H1 (cell line): ENCODE results near the gene TTL. TPM values are rescaled to one million over a fixed set of nuclear protein-coding genes. Genes with fewer than 3 reads are reported as not detected.

Source experiments
- CTCF ChIA-PET: fragments of 300-600 bp; sonication (Branson Sonifier 250); formaldehyde crosslinking; loops from one replicate; lab custom pipeline; 2021; ENCODE audit not compliant: partially characterized antibody; lab: Charles Lee
- POLR2A ChIA-PET: fragments of 300-600 bp; sonication (Branson Sonifier 250); formaldehyde crosslinking; loops from one replicate; lab custom pipeline; 2021; ENCODE audit warnings: inconsistent platforms; ENCODE audit not compliant: partially characterized antibody; lab: Charles Lee
- DNase-seq, 2 experiments: peaks; one replicate each; pipeline versions ENCODE4 v3.0.0 to v3.0.0-alpha.2; 2010 to 2022; ENCODE audit warnings: low spot score in 2 of 2, low read depth in 1 of 2, mixed read lengths in 1 of 2
- FAIRE-seq: peaks from 2 replicates; lab custom pipeline; 2011; peaks lifted over from hg19 to GRCh38; lab: Jason Lieb, UNC
- H2AFZ ChIP-seq: 2 replicates; pipeline ENCODE4 v1.8.1; 2012; ENCODE audit warnings: low read length, inconsistent platforms
- H2AK5ac ChIP-seq: 2 replicates; pipeline ENCODE4 v1.6.1; 2013; ENCODE audit warnings: low read depth, low read length
- H2BK120ac ChIP-seq: replicated peaks from 2 replicates; pipeline ENCODE3; 2013; ENCODE audit warnings: low read depth, low read length, inconsistent platforms
- H2BK12ac ChIP-seq: 2 replicates; pipeline ENCODE4 v1.6.1; 2013; ENCODE audit warnings: low read depth, low read length
- H2BK15ac ChIP-seq: 2 replicates; pipeline ENCODE4 v1.6.1; 2013; ENCODE audit warnings: low read length
- H2BK20ac ChIP-seq: 2 replicates; pipeline ENCODE4 v1.6.1; 2013; ENCODE audit warnings: low read length
- H2BK5ac ChIP-seq: 2 replicates; pipeline ENCODE4 v1.6.1; 2013; ENCODE audit warnings: low read depth, low read length
- H3K14ac ChIP-seq: 2 replicates; pipeline ENCODE4 v1.6.1; 2013; ENCODE audit warnings: inconsistent platforms; ENCODE audit not compliant: insufficient read length
- H3K18ac ChIP-seq: 2 replicates; pipeline ENCODE4 v1.6.1; 2013; ENCODE audit warnings: low read length; ENCODE audit errors: extremely low read depth
- H3K23ac ChIP-seq: 2 replicates; pipeline ENCODE4 v1.6.1; 2013; ENCODE audit warnings: inconsistent platforms; ENCODE audit not compliant: insufficient read length
- H3K23me2 ChIP-seq: 2 replicates; pipeline ENCODE4 v1.6.1; 2013; ENCODE audit warnings: low read depth, low read length
- H3K27ac ChIP-seq: 2 replicates; pipeline ENCODE4 v1.6.1; 2011; ENCODE audit warnings: low read depth, low read length, inconsistent platforms
- H3K27me3 ChIP-seq, 4 experiments: replicated peaks in 1 of 4; 1 replicate in 1 of 4; 2 replicates in 3 of 4; pipeline versions ENCODE4 v1.6.1 to v1.8.1; 2011 to 2013; ENCODE audit warnings: low read length in 3 of 4, mild to moderate bottlenecking in 3 of 4, inconsistent platforms in 2 of 4, mixed read lengths in 2 of 4, moderate library complexity in 1 of 4; ENCODE audit not compliant: control insufficient read depth in 3 of 4, insufficient read depth in 3 of 4; ENCODE audit errors: extremely low read depth in 1 of 4
- H3K36me3 ChIP-seq, 4 experiments: 2 replicates each; pipeline versions ENCODE4 v1.6.1 to v1.8.1; 2011 to 2013; ENCODE audit warnings: mild to moderate bottlenecking in 4 of 4, low read length in 3 of 4, moderate library complexity in 2 of 4, control low read depth in 1 of 4, inconsistent platforms in 1 of 4; ENCODE audit not compliant: insufficient read depth in 4 of 4, control insufficient read depth in 2 of 4
- H3K4ac ChIP-seq: replicated peaks from 2 replicates; pipeline ENCODE3; 2013; ENCODE audit warnings: low read length, low read depth, mixed read lengths, inconsistent platforms; ENCODE audit not compliant: insufficient read length
- H3K4me1 ChIP-seq, 4 experiments: replicated peaks in 1 of 4; 1 replicate in 1 of 4; 2 replicates in 3 of 4; pipeline versions ENCODE4 v1.6.1 to v1.8.1; 2011 to 2013; ENCODE audit warnings: low read length in 3 of 4, inconsistent platforms in 2 of 4, mixed read lengths in 1 of 4; ENCODE audit not compliant: insufficient read depth in 4 of 4, control insufficient read depth in 3 of 4
- H3K4me2 ChIP-seq, 2 experiments: 2 replicates each; pipeline versions ENCODE4 v1.6.1 to v1.8.1; 2011 to 2013; ENCODE audit warnings: low read depth in 2 of 2, low read length in 2 of 2, control low read depth in 1 of 2, inconsistent platforms in 1 of 2, mild to moderate bottlenecking in 1 of 2; ENCODE audit not compliant: insufficient read depth in 1 of 2
- H3K4me3 ChIP-seq, 4 experiments: fragments of 200-600, 300-600 bp in 1 of 4; sonication (generic), shearing (Covaris generic), sonication (Bioruptor Twin) in 1 of 4; 2 replicates each; pipeline versions ENCODE4 v1.5.1 to v1.8.1; 2011 to 2016; ENCODE audit warnings: low read length in 4 of 4, low read depth in 3 of 4, control low read depth in 2 of 4, inconsistent platforms in 2 of 4, mild to moderate bottlenecking in 2 of 4, mixed read lengths in 1 of 4, moderate library complexity in 1 of 4; ENCODE audit not compliant: insufficient read depth in 2 of 4; ENCODE audit errors: extremely low read depth in 1 of 4
- H3K56ac ChIP-seq: replicated peaks from 2 replicates; pipeline ENCODE3; 2013; ENCODE audit warnings: low read depth, mild to moderate bottlenecking, mixed read lengths, low read length, inconsistent platforms; ENCODE audit not compliant: insufficient read length
- H3K79me1 ChIP-seq: 2 replicates; pipeline ENCODE4 v1.6.1; 2013; ENCODE audit warnings: low read depth, low read length, control low read depth
- H3K79me2 ChIP-seq, 2 experiments: 2 replicates each; pipeline versions ENCODE4 v1.6.1 to v1.8.1; 2012 to 2013; ENCODE audit warnings: low read length in 2 of 2, mild to moderate bottlenecking in 2 of 2, inconsistent platforms in 1 of 2; ENCODE audit not compliant: insufficient read depth in 2 of 2, control insufficient read depth in 1 of 2
- H3K9ac ChIP-seq, 4 experiments: replicated peaks in 1 of 4; 1 replicate in 1 of 4; 2 replicates in 3 of 4; pipeline versions ENCODE4 v1.6.1 to v1.8.1; 2011 to 2013; ENCODE audit warnings: low read depth in 3 of 4, low read length in 3 of 4, control low read depth in 2 of 4, mild to moderate bottlenecking in 2 of 4, moderate library complexity in 2 of 4, inconsistent platforms in 1 of 4; ENCODE audit errors: extremely low read depth in 1 of 4
- H3K9me3 ChIP-seq, 2 experiments: 2 replicates each; pipeline versions ENCODE4 v1.6.1 to v1.8.1; 2012 to 2013; ENCODE audit warnings: mild to moderate bottlenecking in 2 of 2, moderate library complexity in 2 of 2, control low read depth in 1 of 2, inconsistent platforms in 1 of 2, low read depth in 1 of 2, low read length in 1 of 2, mixed read lengths in 1 of 2; ENCODE audit not compliant: insufficient read depth in 2 of 2
- H4K20me1 ChIP-seq, 2 experiments: replicated peaks in 1 of 2; 2 replicates each; pipeline versions ENCODE3 to v1.8.1; 2011 to 2013; ENCODE audit warnings: inconsistent platforms in 2 of 2, low read length in 2 of 2, mild to moderate bottlenecking in 1 of 2; ENCODE audit not compliant: insufficient read depth in 2 of 2, control insufficient read depth in 1 of 2
- H4K5ac ChIP-seq: 2 replicates; pipeline ENCODE4 v1.6.1; 2013; ENCODE audit warnings: low read length, low read depth, mixed read lengths, inconsistent platforms; ENCODE audit not compliant: insufficient read length
- H4K8ac ChIP-seq: 2 replicates; pipeline ENCODE4 v1.8.0; 2013; ENCODE audit warnings: mild to moderate bottlenecking, moderate library complexity, low read length, inconsistent platforms; ENCODE audit not compliant: insufficient read depth; ENCODE audit errors: extremely low read depth
- H4K91ac ChIP-seq: replicated peaks from 2 replicates; pipeline ENCODE3; 2013; ENCODE audit warnings: low read length, mixed read lengths, inconsistent platforms; ENCODE audit not compliant: insufficient read length
- ATF3 ChIP-seq: IDR thresholded peaks from 2 replicates; pipeline ENCODE4 v1.6.1; 2011; ENCODE audit warnings: low read depth, mild to moderate bottlenecking, low read length; ENCODE audit not compliant: insufficient read depth
- BRCA1 ChIP-seq: IDR thresholded peaks from 2 replicates; pipeline ENCODE4 v1.6.1; 2012; ENCODE audit warnings: low read depth, low read length, improper control_type of control experiment
- CBX5 ChIP-seq: fragments of 300-800, 300-1000 bp; sonication (generic); IDR thresholded peaks from 2 replicates; pipeline ENCODE4 v1.7.1; 2016; ENCODE audit warnings: antibody characterized with exemption, low read length, low read depth
- CHD2 ChIP-seq: IDR thresholded peaks from 2 replicates; pipeline ENCODE4 v1.6.1; 2012; ENCODE audit warnings: low read length, improper control_type of control experiment
- CTCF ChIP-seq, 3 experiments: IDR thresholded peaks; 1 replicate in 2 of 3; 2 replicates in 1 of 3; pipeline versions ENCODE4 v1.5.1 to v1.6.1; 2011; ENCODE audit warnings: low read length in 3 of 3, mild to moderate bottlenecking in 3 of 3, inconsistent platforms in 2 of 3, low read depth in 1 of 3, moderate library complexity in 1 of 3; ENCODE audit not compliant: insufficient read depth in 1 of 3; ENCODE audit errors: control extremely low read depth in 1 of 3
- EGR1 ChIP-seq: IDR thresholded peaks from 2 replicates; pipeline ENCODE4 v1.6.1; 2011; ENCODE audit warnings: low read depth, low read length, borderline replicate concordance
- EZH2 ChIP-seq: fragments of 200-600 bp; sonication (generic); IDR thresholded peaks from 2 replicates; pipeline ENCODE4 v1.7.1; 2012; ENCODE audit warnings: low read depth, mild to moderate bottlenecking, moderate library complexity, low read length, inconsistent platforms; ENCODE audit not compliant: severe bottlenecking
- KDM4A ChIP-seq: IDR thresholded peaks from one replicate; pipeline ENCODE4 v1.7.1; 2012; ENCODE audit warnings: low read depth, mild to moderate bottlenecking, moderate library complexity, low read length, inconsistent platforms; ENCODE audit not compliant: severe bottlenecking
- SIX5 ChIP-seq: IDR thresholded peaks from 2 replicates; pipeline ENCODE4 v1.6.1; 2011; ENCODE audit warnings: mild to moderate bottlenecking, low read depth, low read length
- USF2 ChIP-seq: IDR thresholded peaks from 2 replicates; pipeline ENCODE4 v1.6.1; 2011; ENCODE audit warnings: low read length, improper control_type of control experiment
- WGBS, 2 experiments: shearing (Covaris generic) in 1 of 2; methylation state at CpG; one replicate each; pipeline versions ENCODE4 v1.1.6 to v1.1.7; 2013 to 2015; ENCODE audit warnings: low lambda C conversion rate in 2 of 2, mixed read lengths in 2 of 2, inconsistent platforms in 1 of 2, low coverage in 1 of 2, missing lambda C conversion rate in 1 of 2; ENCODE audit not compliant: insufficient replicate concordance in 2 of 2, insufficient coverage in 1 of 2, insufficient read length in 1 of 2; ENCODE audit errors: extremely low coverage in 1 of 2, missing lambda C conversion rate in 1 of 2; 5-methylcytosine and 5-hydroxymethylcytosine counted together
- polyA plus RNA-seq, 7 experiments: library from polyadenylated mRNA; depleted of rRNA in 3 of 7; stranded (reverse) in 5 of 7; unstranded in 2 of 7; fragments of >200 nt in 5 of 7; fragments of 200-250 nt in 2 of 7; gene quantifications; 1 replicate in 5 of 7; 2 replicates in 1 of 7; 4 replicates in 1 of 7; pipeline versions ENCODE4 v1.2.1 to v1.2.3, GENCODE V29; 2011 to 2013; ENCODE audit warnings: missing spikeins in 2 of 7, mixed read lengths in 2 of 7
- total RNA-seq: library from RNA; stranded (reverse); fragmentation: NEBNext Ultra II Directional; extraction: Animal tissue kit (Norgen Biotek cat#: 25700); gene quantifications from 2 replicates; pipeline ENCODE4 v1.2.1, GENCODE V29; 2021

TTL gene
- total and polyA plus RNA-seq, 2 of the 8 experiments (the other 6 are each of a cell fraction or from before 2014, with no cell fraction given): 17.5 to 57.1 TPM

- peaks cover 2 to 15% (median 9%) of the 10 kb centered on the region in 4 experiments; a peak in 6 of 8 replicates for H3K36me3 ChIP-seq
- H2AFZ ChIP-seq: no peak overlapping the region
- H2BK15ac ChIP-seq: no peak overlapping the region
- no peaks in the 10 kb centered on the region for H3K23me2 ChIP-seq
- no peak overlapping the region for H2BK12ac ChIP-seq
- H3K4me2 ChIP-seq: no peak overlapping the region
- 87% methylated on average over 4 of the region's 4 CpGs; no CpG with 5 or more reads in 1 of the 2 experiments for WGBS, 2 experiments
- no peak overlapping the region for H2BK20ac ChIP-seq
- H3K14ac ChIP-seq: no peak overlapping the region
- DNase-seq (no peak), FAIRE-seq (no peak)
- H3K79me1 ChIP-seq: no peaks in the 10 kb centered on the region; the same call in 1 of the 2 replicates
- no peak overlapping the region for H3K9ac ChIP-seq
- POLR2A ChIA-PET: interaction anchor here (0.6 kb wide), 1 partner anchor 246 kb away, joined by 3 read pairs; no protein-coding TSS in a partner anchor
- no peak overlapping the region for H2BK5ac ChIP-seq
- no peaks in the 10 kb centered on the region for H3K27me3 ChIP-seq
- H3K56ac ChIP-seq: no peak overlapping the region
- H3K4me3 ChIP-seq: no peak overlapping the region
- no peaks in the 10 kb centered on the region for H3K4me1 ChIP-seq
- H3K23ac ChIP-seq: no peak overlapping the region
- peaks cover 1 to 2% of the 10 kb centered on the region in 2 experiments for H4K20me1 ChIP-seq
- no peak overlapping the region for H2AK5ac ChIP-seq
- H3K27ac ChIP-seq: no peak overlapping the region
- no peak overlapping the region for H3K18ac ChIP-seq
- H4K8ac ChIP-seq: no peak overlapping the region
- H3K4ac ChIP-seq: no peak overlapping the region
- H4K91ac ChIP-seq: no peak overlapping the region
- H3K9me3 ChIP-seq: no peaks in the 10 kb centered on the region
- no peak overlapping the region for H2BK120ac ChIP-seq
- no peak overlapping the region for H4K5ac ChIP-seq
- H3K79me2 ChIP-seq: no peaks in the 10 kb centered on the region
- CTCF ChIA-PET: no interaction called here
- TF ChIP-seq EZH2 (no peak), ATF3 (no peak), CTCF (IDR thresholded peaks at IDR 0.05; ENCODE audit: control extremely low read depth in 1 of 3, insufficient read depth in 1 of 3, low read depth in 1 of 3, low read length in 3 of 3) (no peak), CHD2 (no peak), CBX5 (no peak), SIX5 (no peak), KDM4A (no peak), BRCA1 (no peak), EGR1 (no peak), USF2 (no peak)
Observed at GRCh38 chr2:112530728-112531127, 48.8 kb downstream of the TTL start.
